ENCODE results near the gene SOX10. TPM values are rescaled to one million over a fixed set of nuclear protein-coding genes. Genes with fewer than 3 reads are reported as not detected.
A peak's percentile ranks its signal among the peaks of the same experiment; 100 is the strongest.

The SOX10 gene
- total and polyA plus RNA-seq, 2 of the 4 experiments (the other 2 are of a cell fraction): not detected

GRCh38 chr22:37930952-37931440, 53.4 kb downstream of the SOX10 start:
- Histone ChIP-seq H3K9ac (ENCODE audit: low read depth, low read length) (no peak overlapping the region), H4K91ac (ENCODE audit: insufficient read depth, low read depth, low read length) (no peak overlapping the region), H2AK5ac (ENCODE audit: low read depth, low read length) (peak overlapping the region; percentile 23; the same call in 1 of the 2 replicates), H3K56ac (ENCODE audit: extremely low read depth, insufficient read depth, low read length) (no peak overlapping the region), H2AK9ac (replicated peaks; ENCODE audit: low read depth, low read length, poor library complexity) (no peak overlapping the region), H3K36me3 (ENCODE audit: control insufficient read depth, insufficient read depth, low read length) (peaks cover 44% of the 10 kb centered on the region), H4K5ac (ENCODE audit: low read depth, low read length) (no peak overlapping the region), H3K9me3 (ENCODE audit: control insufficient read depth, insufficient read depth, low read length) (no peaks in the 10 kb centered on the region), H3K9me1 (ENCODE audit: insufficient read depth, low read length) (peaks cover 8% of the 10 kb centered on the region), H2AFZ (replicated peaks; ENCODE audit: low read length, poor library complexity) (no peak overlapping the region), H2BK120ac (ENCODE audit: low read depth, low read length) (no peak overlapping the region), H3K27me3 (ENCODE audit: control insufficient read depth, insufficient read depth, low read length) (no peaks in the 10 kb centered on the region), H3K4me2 (ENCODE audit: low read depth, low read length) (no peak overlapping the region), H3K18ac (ENCODE audit: low read depth, low read length) (no peak overlapping the region), H3K4ac (ENCODE audit: low read depth, low read length) (0 out of 2 replicates have a peak overlapping the region, but pooled peaks have one; percentile 29), H4K20me1 (ENCODE audit: insufficient read depth, low read length) (peaks cover 31% of the 10 kb centered on the region), H3K4me1 (ENCODE audit: control insufficient read depth, insufficient read depth, low read length) (peaks cover 16% of the 10 kb centered on the region), H3K23ac (ENCODE audit: low read depth, low read length) (no peak overlapping the region), H4K8ac (ENCODE audit: low read depth in 2 of 2, low read length in 2 of 2) (no peak overlapping the region), H2BK5ac (ENCODE audit: low read depth, low read length, poor library complexity, severe bottlenecking) (no peak overlapping the region), H3K27ac (ENCODE audit: insufficient read depth, low read length) (no peak overlapping the region), H3K4me3 (ENCODE audit: insufficient read depth, low read depth, low read length) (no peak overlapping the region), H2BK20ac (ENCODE audit: low read depth, low read length) (no peak overlapping the region), H2BK15ac (ENCODE audit: low read depth, low read length) (no peak overlapping the region), H3K14ac (replicated peaks; ENCODE audit: low read depth, low read length) (0 out of 2 replicates have a peak overlapping the region, but pooled peaks have one; percentile 15), H3K79me1 (ENCODE audit: low read depth in 1 of 2, low read length in 2 of 2) (peaks cover 0 to 44% of the 10 kb centered on the region in 2 experiments; a peak in 3 of 4 replicates)
- ATAC-seq (ENCODE audit: low read depth): no peak
- TF ChIP-seq MXI1 (IDR thresholded peaks at IDR 0.05; ENCODE audit: borderline replicate concordance, low read depth, low read length) (no peak), RCOR1 (IDR thresholded peaks at IDR 0.05; ENCODE audit: insufficient replicate concordance, low read length) (no peak), CHD1 (IDR thresholded peaks at IDR 0.05; ENCODE audit: low read depth, low read length) (no peak), MAZ (IDR thresholded peaks at IDR 0.05; ENCODE audit: borderline replicate concordance, low read depth, low read length) (no peak), MAFK (IDR thresholded peaks at IDR 0.05; ENCODE audit: low read depth, low read length) (no peak), SMC3 (IDR thresholded peaks at IDR 0.05; ENCODE audit: low read depth, low read length) (no peak)
- in situ Hi-C loops (cut with MboI; ENCODE audit: low sequenced_read_pairs) (no loop called here), intact Hi-C loops (cut with micrococcal nuclease) (loop anchor here (5.0 kb wide), 1 partner anchor 114 kb away; no protein-coding TSS in a partner anchor), dilution Hi-C loops (cut with HindIII; ENCODE audit: low sequenced_read_pairs, unreplicated experiment) (no loop called here)
- DNase-seq: no peak
- POLR2A ChIA-PET (ENCODE audit: unreplicated experiment): no interaction called here
- WGBS, 2 experiments (ENCODE audit: extremely low coverage in 2 of 2, insufficient read length in 1 of 2): 83% methylated on average over 1 of the region's 2 CpGs; no CpG with 5 or more reads in 1 of the 2 experiments
- BruUV-seq (replicated peaks): no TSS peak
- CTCF ChIA-PET: interaction anchor here (0.5 to 0.9 kb wide), 4 partner anchors 23 to 64 kb away, joined by 3 to 6 read pairs (median 5); partner anchors contain the start of gene MICALL1
